LHCN-M2 (cell line): ENCODE measurements around the gene C4BPB. TPM values are rescaled to one million over a fixed set of nuclear protein-coding genes. Genes with fewer than 3 reads are reported as not detected.

Source experiments
- DNase-seq: peaks from one replicate; pipeline ENCODE4 v3.0.0-alpha.2; 2012; ENCODE audit warnings: low read depth
- total RNA-seq: library from RNA; depleted of rRNA; stranded (reverse); fragments of >200 nt; gene quantifications from 2 replicates; pipeline ENCODE4 v1.2.3, GENCODE V29; 2014; rRNA removed

C4BPB gene
- total RNA-seq, 1 experiment from 2014 or later, result not detected

GRCh38 chr1:207140536-207140935 is 51.9 kb downstream of the C4BPB start:
- DNase-seq, result no peak

DNA sequence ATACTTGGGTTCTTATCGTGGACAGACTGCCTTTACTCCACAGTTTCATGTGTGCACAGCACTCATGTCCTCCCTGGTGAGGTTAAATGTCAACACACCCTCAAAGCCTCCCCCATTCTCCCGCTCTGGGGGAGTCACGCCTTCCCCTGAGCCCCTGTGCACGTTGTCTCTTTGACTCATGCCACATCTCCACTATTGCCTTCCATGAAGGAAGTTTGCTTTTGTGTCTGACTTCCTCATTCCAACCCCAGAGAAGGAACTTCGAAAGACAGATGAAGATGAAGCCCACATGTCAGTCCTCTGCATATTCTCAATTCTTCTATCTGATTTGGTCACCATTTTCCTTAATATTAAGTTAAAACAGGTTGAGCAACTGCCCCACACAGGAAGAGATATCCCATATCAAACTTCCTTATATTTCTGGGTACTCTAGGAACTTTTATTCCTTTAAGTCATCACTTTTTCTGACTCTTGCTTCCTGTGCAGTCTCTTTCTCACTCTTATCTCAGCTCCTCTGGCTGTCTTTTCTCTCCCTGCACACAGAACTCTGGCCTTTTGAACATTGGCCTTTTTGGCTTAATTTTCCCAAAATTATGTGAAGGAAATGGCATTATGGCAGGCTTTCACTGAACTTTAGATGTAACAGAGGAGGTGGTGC is 56.9 kb downstream of the C4BPB start:
- no peak for DNase-seq

Other genes starting within 250 kb of the C4BPB start
- gene IL20, start 223.2 kb upstream of the C4BPB start, total RNA-seq, result not detected in 2 replicates
- gene IL24, start 191.4 kb upstream of the C4BPB start, total RNA-seq, result 0.17 TPM in 1 of 2 replicates, not detected in the other
- gene FCMR, start 166.9 kb upstream of the C4BPB start, total RNA-seq, result not detected in 2 replicates
- not detected in 2 replicates for gene PIGR, start 142.4 kb upstream of the C4BPB start, total RNA-seq
- not detected in 2 replicates for gene FCAMR, start 118.4 kb upstream of the C4BPB start, total RNA-seq
- gene C1orf116, start 56.1 kb upstream of the C4BPB start, total RNA-seq, result under 0.01 TPM in 1 of 2 replicates, not detected in the other
- 5.0 and 5.6 TPM in 2 replicates for gene YOD1, start 37.7 kb upstream of the C4BPB start, total RNA-seq
- gene PFKFB2, start 35.6 kb upstream of the C4BPB start, total RNA-seq, result 1.6 and 3.0 TPM in 2 replicates
- not detected in 2 replicates for gene C4BPA, start 15.4 kb downstream of the C4BPB start, total RNA-seq
- 22.9 and 23.8 TPM in 2 replicates for gene CD55, start 232.8 kb downstream of the C4BPB start, total RNA-seq